Measurements from ENCODE around the gene C13orf46. TPM values are rescaled to one million over a fixed set of nuclear protein-coding genes. Genes with fewer than 3 reads are reported as not detected.

C13orf46 gene
- total RNA-seq, 1 donor from 2014 or later = not detected

DNA sequence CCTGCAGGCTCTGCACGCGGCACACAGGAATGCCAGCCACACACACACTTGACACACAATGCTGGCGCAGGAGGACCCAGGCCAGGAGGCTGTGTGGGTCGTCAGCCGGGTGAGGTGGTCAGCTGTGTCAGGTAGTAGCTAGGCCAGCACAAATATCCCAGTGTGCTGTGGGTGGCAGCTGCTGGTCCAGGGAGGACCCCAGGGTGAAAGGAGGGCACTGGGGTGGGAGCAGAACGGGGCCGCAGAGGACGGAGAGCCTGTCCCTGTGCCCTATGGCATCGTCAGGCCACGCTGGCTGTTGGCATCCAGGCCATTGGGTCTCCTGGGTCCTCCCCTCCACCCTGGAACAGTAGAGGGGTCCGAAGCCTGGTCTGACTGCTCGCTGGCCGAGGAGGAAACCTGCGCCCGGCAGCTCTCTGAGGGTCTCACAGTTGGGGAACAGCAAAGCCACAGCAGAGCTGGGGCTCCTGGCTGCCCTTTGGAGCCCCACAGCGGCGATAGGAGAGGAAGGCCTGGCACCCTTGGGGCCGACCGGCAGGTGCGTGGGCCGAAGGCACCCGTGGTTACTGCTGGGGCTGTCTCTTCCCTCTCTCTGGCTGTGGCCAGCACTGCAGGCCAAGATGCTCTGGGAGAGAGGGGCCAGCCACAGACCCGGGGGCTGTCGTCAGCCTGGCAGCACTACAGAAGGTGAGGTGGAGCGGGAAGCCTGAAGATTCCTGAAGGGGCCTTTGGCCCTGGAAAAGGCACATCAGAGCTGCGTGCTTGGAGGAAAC lies 27.3 kb downstream of the C13orf46 start:
- H2AFZ ChIP-seq (replicated peaks) = no peak overlapping the region
- peak overlapping the region; percentile 46 for H3K27ac Mint-ChIP-seq
- TF ChIP-seq, protein P1, sequence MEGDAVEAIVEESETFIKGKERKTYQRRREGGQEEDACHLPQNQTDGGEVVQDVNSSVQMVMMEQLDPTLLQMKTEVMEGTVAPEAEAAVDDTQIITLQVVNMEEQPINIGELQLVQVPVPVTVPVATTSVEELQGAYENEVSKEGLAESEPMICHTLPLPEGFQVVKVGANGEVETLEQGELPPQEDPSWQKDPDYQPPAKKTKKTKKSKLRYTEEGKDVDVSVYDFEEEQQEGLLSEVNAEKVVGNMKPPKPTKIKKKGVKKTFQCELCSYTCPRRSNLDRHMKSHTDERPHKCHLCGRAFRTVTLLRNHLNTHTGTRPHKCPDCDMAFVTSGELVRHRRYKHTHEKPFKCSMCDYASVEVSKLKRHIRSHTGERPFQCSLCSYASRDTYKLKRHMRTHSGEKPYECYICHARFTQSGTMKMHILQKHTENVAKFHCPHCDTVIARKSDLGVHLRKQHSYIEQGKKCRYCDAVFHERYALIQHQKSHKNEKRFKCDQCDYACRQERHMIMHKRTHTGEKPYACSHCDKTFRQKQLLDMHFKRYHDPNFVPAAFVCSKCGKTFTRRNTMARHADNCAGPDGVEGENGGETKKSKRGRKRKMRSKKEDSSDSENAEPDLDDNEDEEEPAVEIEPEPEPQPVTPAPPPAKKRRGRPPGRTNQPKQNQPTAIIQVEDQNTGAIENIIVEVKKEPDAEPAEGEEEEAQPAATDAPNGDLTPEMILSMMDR (IDR thresholded peaks at IDR 0.05) = no peak
- no peak for TF ChIP-seq EZH2phosphoT487 (IDR thresholded peaks at IDR 0.05)
- TF ChIP-seq EZH2 (IDR thresholded peaks at IDR 0.05) = no peak

DNA sequence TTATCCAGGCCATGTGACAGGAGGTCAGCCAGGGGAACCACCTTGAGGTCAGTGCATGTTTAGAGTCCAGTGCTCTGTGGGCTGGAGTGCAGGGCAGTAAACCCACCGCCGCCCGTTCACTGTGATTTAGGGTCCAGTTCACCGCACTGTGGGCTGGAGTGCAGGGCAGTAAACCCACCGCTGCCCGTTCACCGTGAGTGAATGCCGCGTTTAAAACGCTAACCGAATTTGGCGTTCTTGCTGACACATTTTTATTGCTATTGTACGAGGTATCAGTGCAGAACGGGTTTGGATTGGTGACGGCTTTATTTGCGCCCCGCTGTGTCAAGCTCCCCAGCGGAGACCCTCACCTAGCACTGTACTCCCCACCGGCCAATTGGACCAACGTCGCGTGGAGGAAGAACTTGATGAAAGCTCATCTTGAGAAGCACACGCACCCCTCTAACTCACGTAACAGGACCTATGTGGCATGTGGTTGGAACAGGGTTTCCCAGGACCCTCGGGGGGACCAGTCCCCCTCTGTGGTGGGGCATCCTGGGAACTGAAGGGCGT lies 27.9 kb downstream of the C13orf46 start:
- no peak for TF ChIP-seq EZH2phosphoT487 (IDR thresholded peaks at IDR 0.05)
- TF ChIP-seq EZH2 (IDR thresholded peaks at IDR 0.05) = no peak
- TF ChIP-seq, protein P1 (IDR thresholded peaks at IDR 0.05) = no peak

More for the DNA sequence above, 27.3 kb downstream of the C13orf46 start:
- Histone ChIP-seq H3K4me1 (no peaks in the 10 kb centered on the region), H3K9me3 (ENCODE audit: low read depth) (no peaks in the 10 kb centered on the region), H3K4me3 (no peak overlapping the region), H3F3A (ENCODE audit: low read depth) (no peaks in the 10 kb centered on the region), H3K27me3 (no peaks in the 10 kb centered on the region), H3K27ac (no peak overlapping the region), H4K20me1 (ENCODE audit: low read depth) (no peaks in the 10 kb centered on the region), H3K9ac (no peak overlapping the region), H3K4me2 (no peak overlapping the region), H3K79me2 (ENCODE audit: low read depth) (no peaks in the 10 kb centered on the region), H3K36me3 (no peaks in the 10 kb centered on the region)
- Mint-ChIP-seq H3K4me1 (peaks cover 23% of the 10 kb centered on the region), H3K9me3 (peaks cover 2% of the 10 kb centered on the region), H3K4me3 (no peak overlapping the region), H3K27me3 (ENCODE audit: insufficient read depth, low read depth) (peaks cover 2% of the 10 kb centered on the region), H3K36me3 (no peaks in the 10 kb centered on the region)
- DNase-seq (ENCODE audit: low spot score) = no peak

DNA sequence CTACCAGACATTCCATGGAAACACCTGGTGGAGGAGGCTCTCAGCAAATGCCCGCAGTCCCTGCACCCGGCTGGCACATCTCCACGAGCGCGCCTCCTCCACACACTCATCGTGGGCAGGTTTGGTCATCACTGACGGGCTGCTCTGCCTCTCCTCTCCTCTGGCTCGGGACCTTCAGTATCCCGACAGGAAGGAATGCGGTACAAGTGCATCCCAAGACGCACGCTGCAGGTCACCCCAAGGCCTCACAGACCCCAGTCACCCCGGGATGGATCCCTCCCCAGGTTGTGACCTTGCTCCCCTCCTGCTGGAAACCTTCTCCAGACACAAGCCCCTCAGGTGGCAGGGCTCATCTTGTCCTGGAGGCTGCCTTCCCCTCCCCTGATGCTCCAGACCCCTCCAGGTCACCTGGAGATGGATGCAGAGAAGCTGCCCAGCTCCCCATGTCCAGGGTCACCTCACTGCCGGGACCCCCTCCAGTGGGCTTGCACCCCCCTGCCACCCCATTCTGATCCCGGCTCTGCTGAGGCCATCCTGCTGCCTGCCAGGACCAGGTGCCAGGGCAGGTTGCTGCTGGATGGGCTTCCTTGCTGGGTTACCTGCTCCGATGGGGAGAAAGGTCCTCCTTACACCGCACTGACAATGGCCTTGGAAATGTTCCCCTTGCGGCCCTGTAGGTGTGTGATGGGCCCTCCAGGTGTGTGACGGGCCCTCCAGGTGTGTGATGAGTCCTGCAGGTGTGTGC lies 29.9 kb downstream of the C13orf46 start:
- H3K4me1 Mint-ChIP-seq = peaks cover 18% of the 10 kb centered on the region
- H3K4me3 ChIP-seq = no peak overlapping the region
- H3K27ac Mint-ChIP-seq = peak overlapping the region; percentile 60
- H3K36me3 Mint-ChIP-seq = no peaks in the 10 kb centered on the region
- H2AFZ ChIP-seq (replicated peaks) = no peak overlapping the region
- no peaks in the 10 kb centered on the region for H3K27me3 ChIP-seq
- no peaks in the 10 kb centered on the region for H3K9me3 ChIP-seq (ENCODE audit: low read depth)
- no peaks in the 10 kb centered on the region for H3F3A ChIP-seq (ENCODE audit: low read depth)
- H4K20me1 ChIP-seq (ENCODE audit: low read depth) = no peaks in the 10 kb centered on the region
- TF ChIP-seq EZH2phosphoT487 (IDR thresholded peaks at IDR 0.05) (no peak), EZH2 (IDR thresholded peaks at IDR 0.05) (no peak)
- TF ChIP-seq, protein P1 (IDR thresholded peaks at IDR 0.05) = no peak
- H3K79me2 ChIP-seq (ENCODE audit: low read depth) = no peaks in the 10 kb centered on the region
- peaks cover 2% of the 10 kb centered on the region for H3K27me3 Mint-ChIP-seq (ENCODE audit: insufficient read depth, low read depth)
- H3K27ac ChIP-seq = no peak overlapping the region
- peaks cover 2% of the 10 kb centered on the region for H3K9me3 Mint-ChIP-seq
- H3K4me1 ChIP-seq = no peaks in the 10 kb centered on the region
- no peak for DNase-seq (ENCODE audit: low spot score)
- no peak overlapping the region for H3K9ac ChIP-seq
- H3K4me2 ChIP-seq = no peak overlapping the region
- H3K4me3 Mint-ChIP-seq = no peak overlapping the region
- H3K36me3 ChIP-seq = no peaks in the 10 kb centered on the region

More for the DNA sequence above, 27.9 kb downstream of the C13orf46 start:
- H3K27ac Mint-ChIP-seq = no peak overlapping the region
- Histone ChIP-seq H4K20me1 (ENCODE audit: low read depth) (no peaks in the 10 kb centered on the region), H3K79me2 (ENCODE audit: low read depth) (no peaks in the 10 kb centered on the region), H3K36me3 (no peaks in the 10 kb centered on the region), H3K4me3 (no peak overlapping the region), H2AFZ (replicated peaks) (no peak overlapping the region), H3F3A (ENCODE audit: low read depth) (no peaks in the 10 kb centered on the region), H3K4me2 (no peak overlapping the region), H3K9me3 (ENCODE audit: low read depth) (no peaks in the 10 kb centered on the region), H3K27ac (no peak overlapping the region), H3K9ac (no peak overlapping the region), H3K27me3 (no peaks in the 10 kb centered on the region), H3K4me1 (no peaks in the 10 kb centered on the region)
- no peak overlapping the region for H3K4me3 Mint-ChIP-seq
- H3K27me3 Mint-ChIP-seq (ENCODE audit: insufficient read depth, low read depth) = peaks cover 2% of the 10 kb centered on the region
- no peaks in the 10 kb centered on the region for H3K36me3 Mint-ChIP-seq
- no peak for DNase-seq (ENCODE audit: low spot score)
- peaks cover 2% of the 10 kb centered on the region for H3K9me3 Mint-ChIP-seq
- H3K4me1 Mint-ChIP-seq = peaks cover 22% of the 10 kb centered on the region
